HG03066 (cell line): ENCODE results near the gene RCE1.

Experiments
- ATAC-seq: cut with Tn5 transposase; IDR thresholded peaks from one replicate; pipeline ENCODE4 v1.9.1; 2021; ENCODE audit warnings: low read depth; ENCODE audit not compliant: unreplicated experiment

Gene RCE1

GRCh38 chr11:66855574-66856495 lies 12.6 kb downstream of the RCE1 start:
- ATAC-seq = peak; percentile 70

DNA sequence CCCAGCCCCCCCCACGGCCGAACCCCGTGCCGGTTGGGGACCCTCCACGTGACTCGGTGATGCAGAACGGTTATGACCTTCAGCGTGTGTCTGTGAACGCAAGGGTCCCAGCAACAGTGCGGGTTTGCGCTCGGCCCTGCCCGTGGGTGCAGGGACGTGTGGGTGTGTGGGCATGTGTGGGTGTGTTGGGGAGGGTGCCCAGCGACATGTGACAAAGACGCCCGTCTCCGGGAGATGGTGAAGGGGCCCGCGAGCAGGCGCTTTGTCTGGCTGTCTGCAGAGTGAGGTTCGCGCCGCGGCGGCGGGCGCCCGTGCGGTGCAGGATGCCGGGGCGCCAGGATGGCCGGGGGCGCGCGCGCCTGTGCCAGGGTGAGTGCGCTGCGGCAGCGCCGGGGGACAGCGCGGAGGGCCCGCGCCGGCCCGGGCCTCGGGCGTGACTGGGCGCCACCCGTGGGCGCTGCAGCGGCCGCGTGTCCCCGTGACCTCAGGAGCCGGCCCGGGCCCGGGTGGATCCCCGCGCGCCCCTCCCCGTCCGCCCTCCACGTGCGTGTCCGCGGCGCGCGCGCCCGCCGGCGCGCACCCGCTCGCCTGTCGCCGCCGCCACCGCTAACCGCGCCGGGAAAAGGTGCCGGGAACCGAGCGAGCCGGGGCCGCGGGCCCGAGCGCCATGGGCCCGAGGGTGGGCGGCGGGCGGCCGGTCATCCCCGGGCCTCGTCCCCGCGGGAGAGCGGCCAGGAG lies 13.4 kb downstream of the RCE1 start, which contains the start of gene LRFN4:
Gene LRFN4 (plus strand): TSS at position 569 of the 738 bp plus-strand sequence. CDS start 681 bp downstream, outside the sequence.
- peak; percentile 33 for ATAC-seq

DNA sequence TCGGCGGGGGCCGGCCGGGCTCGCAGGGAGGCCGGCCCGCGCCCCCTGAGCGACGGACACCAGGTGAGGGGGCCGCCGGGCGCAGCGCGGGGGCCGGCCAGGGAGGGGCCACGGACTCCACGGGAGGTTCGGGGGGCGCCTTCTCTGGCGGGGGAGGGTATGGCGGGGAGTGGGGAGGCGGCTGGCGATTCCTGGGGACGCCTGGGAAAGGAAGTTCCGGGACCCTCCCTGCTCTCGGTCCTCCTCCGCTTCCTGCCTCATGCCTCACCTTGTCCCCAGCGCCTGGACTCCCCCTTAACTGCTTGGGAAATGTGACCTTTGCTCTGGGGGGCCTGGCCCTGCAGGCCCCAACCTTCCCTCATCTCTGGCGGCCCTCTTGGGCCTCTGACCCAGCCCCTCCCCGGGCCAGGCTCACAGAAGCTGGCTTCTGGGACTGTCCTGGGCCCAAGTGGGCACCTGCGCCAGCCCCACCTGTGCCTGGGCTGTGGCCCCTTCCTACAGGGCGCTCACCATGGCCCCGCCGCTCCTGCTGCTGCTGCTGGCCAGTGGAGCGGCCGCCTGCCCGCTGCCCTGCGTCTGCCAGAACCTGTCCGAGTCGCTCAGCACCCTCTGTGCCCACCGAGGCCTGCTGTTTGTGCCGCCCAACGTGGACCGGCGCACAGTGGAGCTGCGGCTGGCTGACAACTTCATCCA lies 14.1 kb downstream of the RCE1 start:
- no peak for ATAC-seq

DNA sequence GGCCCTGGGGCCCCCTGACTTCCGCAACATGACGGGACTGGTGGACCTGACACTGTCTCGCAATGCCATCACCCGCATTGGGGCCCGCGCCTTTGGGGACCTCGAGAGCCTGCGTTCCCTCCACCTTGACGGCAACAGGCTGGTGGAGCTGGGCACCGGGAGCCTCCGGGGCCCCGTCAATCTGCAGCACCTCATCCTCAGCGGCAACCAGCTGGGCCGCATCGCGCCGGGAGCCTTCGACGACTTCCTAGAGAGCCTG lies 14.6 kb downstream of the RCE1 start:
- no peak for ATAC-seq

DNA sequence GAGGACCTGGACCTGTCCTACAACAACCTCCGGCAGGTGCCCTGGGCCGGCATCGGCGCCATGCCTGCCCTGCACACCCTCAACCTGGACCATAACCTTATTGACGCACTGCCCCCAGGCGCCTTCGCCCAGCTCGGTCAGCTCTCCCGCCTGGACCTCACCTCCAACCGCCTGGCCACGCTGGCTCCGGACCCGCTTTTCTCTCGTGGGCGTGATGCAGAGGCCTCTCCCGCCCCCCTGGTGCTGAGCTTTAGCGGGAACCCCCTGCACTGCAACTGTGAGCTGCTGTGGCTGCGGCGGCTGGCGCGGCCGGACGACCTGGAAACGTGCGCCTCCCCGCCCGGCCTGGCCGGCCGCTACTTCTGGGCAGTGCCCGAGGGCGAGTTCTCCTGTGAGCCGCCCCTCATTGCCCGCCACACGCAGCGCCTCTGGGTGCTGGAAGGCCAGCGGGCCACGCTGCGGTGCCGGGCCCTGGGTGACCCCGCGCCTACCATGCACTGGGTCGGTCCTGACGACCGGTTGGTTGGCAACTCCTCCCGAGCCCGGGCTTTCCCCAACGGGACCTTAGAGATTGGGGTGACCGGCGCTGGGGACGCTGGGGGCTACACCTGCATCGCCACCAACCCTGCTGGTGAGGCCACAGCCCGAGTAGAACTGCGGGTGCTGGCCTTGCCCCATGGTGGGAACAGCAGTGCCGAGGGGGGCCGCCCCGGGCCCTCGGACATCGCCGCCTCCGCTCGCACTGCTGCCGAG lies 15.1 kb downstream of the RCE1 start:
- ATAC-seq = no peak

- ATAC-seq = no peak
These were observed 15.9 kb downstream of the RCE1 start for GRCh38 chr11:66858939-66859685.

GRCh38 chr11:66859686-66860448 lies 16.6 kb downstream of the RCE1 start:
- no peak for ATAC-seq

GRCh38 chr11:66860449-66860831 lies 17.2 kb downstream of the RCE1 start:
- no peak for ATAC-seq

DNA sequence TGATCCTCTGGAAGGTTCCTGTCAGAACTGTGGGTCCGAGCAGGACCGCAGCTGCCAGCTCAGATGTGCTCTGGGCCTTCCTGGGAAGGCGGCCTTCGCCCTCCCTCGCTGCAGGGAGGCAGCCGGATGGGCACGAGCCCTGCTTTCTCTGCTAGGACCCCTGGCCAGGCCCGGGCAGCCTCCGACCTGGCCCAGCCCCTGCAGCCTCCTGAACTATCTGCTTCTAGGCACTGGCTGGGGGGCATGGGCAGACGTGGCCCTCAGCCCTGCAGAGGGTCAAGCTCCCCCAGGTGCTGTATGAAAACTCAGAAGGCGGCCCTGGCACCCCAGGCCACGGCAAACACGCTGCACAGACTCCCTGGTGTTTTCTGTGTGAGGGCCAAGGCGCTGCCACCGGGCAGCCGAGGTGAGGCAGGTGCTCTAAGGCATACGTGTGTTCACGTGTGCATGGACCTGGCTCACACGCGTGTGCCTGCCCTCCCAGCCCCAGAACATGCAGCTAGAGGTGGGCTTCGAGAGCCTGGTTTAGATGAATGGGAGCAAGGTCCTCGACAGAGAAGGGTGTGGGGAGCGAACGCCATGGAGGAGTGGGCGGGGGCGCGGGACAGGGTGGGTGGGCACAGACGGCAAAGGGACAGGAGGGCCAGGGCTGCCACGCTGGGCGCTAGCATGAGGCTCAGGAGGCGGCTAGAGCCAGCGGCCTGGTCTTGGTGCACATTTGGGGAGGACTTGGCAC lies 18.0 kb downstream of the RCE1 start:
- no peak for ATAC-seq

DNA sequence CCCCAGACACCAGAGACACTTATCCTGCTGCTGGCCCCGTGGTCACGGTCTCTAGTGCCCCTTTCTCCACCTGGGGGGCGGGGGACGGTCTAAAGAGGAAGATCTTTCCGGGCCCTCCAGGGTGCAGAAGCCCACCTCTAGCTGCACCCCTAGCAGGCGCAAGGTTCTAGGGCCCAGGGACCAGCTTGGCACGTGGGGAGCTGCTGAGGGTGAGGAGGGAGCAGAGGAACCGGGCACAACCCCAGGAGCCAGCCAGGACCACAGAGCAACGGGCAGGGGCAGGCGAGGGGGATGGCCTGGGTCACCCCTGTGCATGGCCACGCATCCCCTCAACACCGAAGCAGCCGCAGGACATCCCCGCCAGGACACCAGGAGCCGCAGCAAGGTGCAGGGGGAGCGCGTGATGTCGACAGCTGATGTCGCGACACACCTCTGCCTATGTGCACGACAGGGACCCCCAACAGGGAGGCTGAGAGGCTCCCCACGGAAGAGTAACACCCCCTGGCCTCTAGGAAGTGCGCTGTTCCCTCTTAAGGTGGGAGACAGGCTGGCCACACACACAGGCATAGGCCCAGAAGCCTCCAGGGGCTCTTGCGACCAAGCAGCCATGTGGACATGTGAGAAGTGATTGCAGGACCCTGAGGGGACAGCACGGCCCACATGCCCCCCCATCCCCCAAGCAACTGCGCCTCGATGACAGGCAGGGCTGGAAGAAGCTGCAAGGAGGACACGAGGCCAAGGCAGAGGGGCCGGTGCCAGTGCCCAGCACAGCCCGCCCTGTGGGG lies 18.7 kb downstream of the RCE1 start:
- ATAC-seq = no peak

DNA sequence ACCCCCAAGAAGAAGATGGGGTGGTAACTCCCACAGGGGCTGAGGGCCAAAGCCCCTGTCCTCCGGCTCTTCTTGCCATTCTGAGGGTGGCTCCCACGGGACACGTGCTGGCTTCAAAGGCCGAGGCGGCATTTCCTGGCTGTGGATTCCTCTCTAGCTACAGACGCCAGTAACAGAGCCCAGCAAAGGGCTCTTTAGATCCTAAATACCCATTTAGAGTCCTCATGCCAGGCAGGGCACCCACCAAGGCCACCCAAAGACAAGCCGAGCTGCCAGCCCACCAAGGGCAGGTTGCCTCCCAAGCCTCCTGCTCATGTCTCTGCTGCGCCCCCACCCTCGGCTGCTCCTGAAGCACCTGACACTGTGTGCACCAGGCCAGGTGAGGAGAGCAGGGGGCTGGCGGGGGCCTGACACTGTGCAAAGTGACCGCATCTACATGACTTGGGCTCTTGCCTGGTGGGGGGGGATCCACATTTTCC lies 19.4 kb downstream of the RCE1 start:
- ATAC-seq = no peak

DNA sequence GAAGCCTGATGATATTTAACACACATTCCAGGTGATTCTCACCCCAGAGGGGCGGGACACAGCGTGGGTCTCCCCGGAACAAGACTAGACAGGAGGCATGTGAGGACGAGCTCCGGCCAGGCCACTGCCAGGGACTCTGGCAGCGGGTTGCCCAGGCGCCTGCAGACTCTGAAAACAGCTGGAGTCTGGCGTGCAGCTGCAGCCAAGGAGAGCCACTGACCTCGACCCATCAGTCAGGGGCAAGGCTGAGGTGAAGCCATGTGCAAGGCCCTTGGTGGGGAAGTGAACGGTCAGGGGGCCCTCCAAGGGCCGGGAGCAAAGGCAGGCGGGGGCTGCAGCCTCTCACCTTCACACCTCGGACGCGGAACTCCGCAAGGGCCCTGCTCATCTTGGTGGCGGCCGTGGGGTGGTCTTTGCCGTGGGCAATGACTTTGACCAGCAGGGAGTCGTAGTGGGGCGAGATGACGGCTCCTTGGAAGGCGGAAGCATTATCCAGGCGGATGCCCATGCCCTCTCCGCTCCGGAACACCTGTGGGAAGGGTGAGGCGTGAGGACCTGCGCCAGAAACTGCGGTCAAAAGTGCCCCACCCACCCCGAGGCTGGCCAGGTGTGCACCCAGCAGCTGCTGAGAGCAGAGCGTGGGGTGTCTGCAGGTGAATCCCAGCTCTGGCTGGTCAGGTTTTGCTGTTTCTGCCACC lies 20.3 kb downstream of the RCE1 start:
- no peak for ATAC-seq

GRCh38 chr11:66864172-66864901 lies 21.1 kb downstream of the RCE1 start:
- no peak for ATAC-seq

DNA sequence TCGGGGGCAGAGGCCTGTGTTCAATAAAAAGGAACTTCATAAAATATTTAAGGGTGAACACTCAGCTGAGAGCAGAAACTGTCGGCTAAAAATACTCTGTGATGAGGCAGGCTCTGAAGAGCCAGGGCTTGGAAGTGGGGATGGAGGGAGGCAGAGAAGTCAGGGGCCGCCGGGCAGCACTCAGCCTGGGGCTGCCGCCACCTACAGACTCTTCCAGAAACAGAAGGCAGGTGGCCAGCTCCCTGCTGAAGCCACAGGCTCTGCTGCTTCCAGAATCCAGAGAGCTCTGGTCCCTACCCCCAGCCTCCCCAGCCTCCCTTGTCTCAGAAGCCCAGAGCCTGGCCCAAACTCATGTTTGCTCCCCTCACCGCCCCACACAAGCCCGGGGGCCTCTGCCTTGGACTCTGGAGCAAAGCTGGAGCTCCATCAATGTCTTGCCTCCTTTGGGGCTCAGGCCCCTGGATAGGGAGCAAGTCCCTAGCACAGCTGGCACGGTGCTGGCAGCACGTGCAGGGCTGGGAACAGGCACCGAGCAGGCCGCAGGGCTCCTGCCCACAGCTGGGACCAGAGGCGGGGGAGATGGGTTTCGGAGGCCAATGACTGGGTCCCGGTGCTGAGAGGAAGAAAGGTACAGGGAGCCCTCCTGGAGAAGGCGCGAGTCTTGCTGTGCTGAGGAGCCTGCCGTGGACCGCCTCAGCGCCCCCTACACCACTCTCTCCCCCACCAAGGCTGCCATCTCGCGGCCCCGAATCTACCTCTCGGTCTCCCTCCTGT lies 21.9 kb downstream of the RCE1 start:
- ATAC-seq = no peak

- ATAC-seq = no peak
These were observed 22.8 kb downstream of the RCE1 start for GRCh38 chr11:66866007-66866406.
